Left lobe of liver (tissue), 2 donors: Measurements from ENCODE around the gene PRKX. TPM values are rescaled to one million over a fixed set of nuclear protein-coding genes. Genes with fewer than 3 reads are reported as not detected.
"Not testable (repeated sequence)": the region's sequence is repeated elsewhere in the genome, so short reads cannot be mapped to it uniquely, and the experiment has no call there.

Experiments used
- ATAC-seq: fragments of 200-7000 bp; cut with Tn5 transposase; one replicate; pipeline ENCODE4 v1.9.1; 2020; ENCODE audit warnings: mild to moderate bottlenecking, moderate library complexity
- DNase-seq: peaks from one replicate; pipeline ENCODE4 v3.0.0-alpha.2; 2020; ENCODE audit warnings: low spot score
- total RNA-seq: library from RNA; stranded (reverse); gene quantifications from one replicate; pipeline ENCODE4 v1.2.1, GENCODE V29; 2021
- donor health status: DM: no; HTN: no; CAD: no; lungs with moderate emphysema.
- donor health status: DM: no; HTN: yes; CAD: no.

PRKX gene
- total RNA-seq, 1 donor from 2014 or later = 1.6 TPM

- DNase-seq = no peak
- no peak for ATAC-seq
Observed at GRCh38 chrX:3585719-3586118, 127.7 kb downstream of the PRKX start.

- no peak for DNase-seq
- no peak for ATAC-seq
Observed at GRCh38 chrX:3584415-3584996, 128.9 kb downstream of the PRKX start.

GRCh38 chrX:3582451-3582850 is 131.0 kb downstream of the PRKX start:
- DNase-seq (no peak), ATAC-seq (no peak)

GRCh38 chrX:3581609-3582108 is 131.8 kb downstream of the PRKX start:
- ATAC-seq (no peak), DNase-seq (no peak)

- ATAC-seq = no peak
- DNase-seq = no peak
Observed at GRCh38 chrX:3577551-3577950, 135.9 kb downstream of the PRKX start.

- no peak for DNase-seq
Observed at GRCh38 chrX:3576886-3577501, 136.5 kb downstream of the PRKX start.

GRCh38 chrX:3567686-3568085 is 145.8 kb downstream of the PRKX start:
- DNase-seq = no peak
- no peak for ATAC-seq

More at GRCh38 chrX:3576886-3577501, 136.5 kb downstream of the PRKX start:
- ATAC-seq = no peak

- ATAC-seq (no peak), DNase-seq (no peak)
Observed at GRCh38 chrX:3563451-3563850, 150.0 kb downstream of the PRKX start.

GRCh38 chrX:3560010-3560409 is 153.4 kb downstream of the PRKX start:
- ATAC-seq, DNase-seq: not testable (repeated sequence)
